ACHN (cell line): Measurements from ENCODE around the gene IST1.
"Not testable (repeated sequence)": the region's sequence is repeated elsewhere in the genome, so short reads cannot be mapped to it uniquely, and the experiment has no call there.

Source experiments
- DNase-seq: peaks from one replicate; pipeline ENCODE4 v3.0.0-alpha.2; 2015
- in situ Hi-C: cut with HindIII; loops from 2 replicates; pipeline ENCODE4 v1.10.0; 2017; ENCODE audit warnings: low sequenced_read_pairs, low pct_ligation_motif_present, low pct_unique_long_range_greater_than_20kb

IST1 gene

DNA sequence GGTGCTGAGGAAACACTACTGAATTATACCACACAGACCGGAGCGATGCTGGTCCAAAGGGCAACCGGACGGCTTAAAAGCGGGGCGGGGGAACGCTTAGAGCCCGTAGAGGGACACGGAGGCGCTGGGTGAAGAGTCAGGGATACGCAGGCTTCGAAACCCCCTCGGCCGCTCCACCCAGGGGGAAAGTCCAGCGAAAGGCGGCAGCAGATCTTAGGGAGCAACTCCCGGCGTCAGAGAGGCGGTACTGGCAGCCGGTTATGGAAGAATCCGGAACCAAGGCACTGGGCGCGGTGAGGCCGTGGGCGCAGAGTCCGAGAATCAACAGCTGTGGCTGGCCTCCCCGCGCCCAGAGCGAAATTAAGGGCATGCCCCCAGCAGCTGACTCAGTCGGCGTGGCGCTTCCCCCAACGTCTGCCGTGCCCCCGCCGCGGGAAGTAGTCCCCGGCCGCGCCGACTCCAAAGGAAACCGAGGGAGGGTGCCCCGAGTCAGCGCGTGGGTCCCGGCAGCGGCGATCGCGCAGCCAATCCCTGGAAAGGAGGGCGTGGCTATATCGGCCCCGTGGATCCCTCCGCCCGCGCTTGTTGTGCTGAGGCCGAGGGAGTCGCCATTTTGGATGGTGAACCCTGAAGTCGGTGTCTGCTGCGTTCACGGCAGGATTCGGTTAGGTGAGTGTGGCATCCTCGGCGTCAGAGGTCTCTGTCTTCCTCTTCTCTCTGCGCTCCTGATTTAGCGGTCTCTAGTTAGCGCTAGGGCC, at the start of gene IST1:
TSS of gene IST1 (plus strand) at position 611 of the 758 bp plus-strand sequence. CDS start 20,110 bp downstream, outside the sequence.
- in situ Hi-C loops, result no loop called here
- DNase-seq, result peak; percentile 100

- peak; percentile 97 for DNase-seq
- in situ Hi-C loops, result no loop called here
These were observed 49.5 kb upstream of the IST1 start, which contains the start of gene ATXN1L for GRCh38 chr16:71845639-71846430. Gene ATXN1L (plus strand): TSS chr16:71845976. CDS start chr16:71849741, 3,765 bp downstream.

DNA sequence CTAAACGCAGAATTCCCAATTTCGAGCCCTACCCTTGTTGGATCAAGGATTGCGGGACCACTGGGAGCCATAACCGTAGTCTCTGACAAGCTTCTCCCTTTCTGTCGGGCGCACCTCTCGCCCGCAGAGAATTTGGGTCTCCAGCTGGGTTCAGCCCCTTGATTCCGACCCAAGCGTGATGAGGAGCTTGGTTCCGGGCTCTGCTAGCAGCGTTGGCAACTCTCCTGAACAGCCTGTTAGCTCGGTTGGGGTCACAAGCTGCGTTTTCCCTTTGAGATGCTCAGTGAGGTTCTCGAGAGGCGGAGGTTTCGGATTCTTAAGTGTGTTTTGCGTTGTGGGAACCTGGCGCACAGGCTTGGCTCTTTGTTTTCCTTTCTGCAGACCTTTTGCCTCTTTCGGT, 48.9 kb upstream of the IST1 start:
- in situ Hi-C loops, result no loop called here
- DNase-seq, result peak; percentile 37

DNA sequence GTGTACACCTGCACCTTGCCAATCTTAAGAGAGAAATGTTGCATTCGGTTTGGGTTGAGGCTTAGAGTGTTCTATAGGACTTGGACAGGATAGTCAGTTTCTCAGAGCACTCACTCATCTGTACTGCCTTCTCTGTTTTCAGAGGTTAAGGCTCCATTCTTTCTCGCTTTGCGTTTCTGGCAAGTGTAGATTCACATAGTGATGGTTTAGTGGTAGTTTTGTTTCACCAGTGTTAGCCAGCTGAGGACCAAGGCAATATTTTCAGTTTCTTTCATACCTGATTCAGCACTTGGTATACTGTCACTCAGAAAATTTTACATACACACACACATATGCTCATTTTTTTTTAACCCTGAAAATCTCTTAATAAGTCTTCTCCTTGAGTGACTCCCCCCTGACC, 48.2 kb upstream of the IST1 start:
- in situ Hi-C loops, result no loop called here
- no peak for DNase-seq

DNA sequence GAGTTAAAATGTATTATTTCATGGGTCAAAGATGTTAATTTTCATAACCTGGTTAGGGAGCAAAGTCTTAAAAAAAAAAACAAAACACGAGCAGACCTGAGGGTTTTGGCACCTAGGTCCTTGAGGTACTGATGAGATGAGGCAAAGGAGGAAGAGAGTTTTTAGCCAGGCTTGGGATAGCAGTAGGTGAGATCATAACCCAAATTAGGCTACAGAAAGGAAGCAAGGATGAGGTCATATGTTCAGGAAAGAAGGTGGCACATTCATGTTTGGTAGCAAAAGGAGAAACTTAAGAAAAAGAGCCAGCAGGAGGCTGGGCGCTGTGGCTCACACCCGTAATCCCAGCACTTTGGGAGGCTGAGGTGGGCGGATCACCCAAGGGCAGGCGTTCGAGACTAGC, 46.7 kb upstream of the IST1 start:
- in situ Hi-C loops, result no loop called here
- no peak for DNase-seq

- no peak for DNase-seq
- in situ Hi-C loops, result no loop called here
These were observed 43.6 kb upstream of the IST1 start for GRCh38 chr16:71851746-71852145.

GRCh38 chr16:71852158-71852557, 43.2 kb upstream of the IST1 start:
- no peak for DNase-seq
- in situ Hi-C loops, result no loop called here

DNA sequence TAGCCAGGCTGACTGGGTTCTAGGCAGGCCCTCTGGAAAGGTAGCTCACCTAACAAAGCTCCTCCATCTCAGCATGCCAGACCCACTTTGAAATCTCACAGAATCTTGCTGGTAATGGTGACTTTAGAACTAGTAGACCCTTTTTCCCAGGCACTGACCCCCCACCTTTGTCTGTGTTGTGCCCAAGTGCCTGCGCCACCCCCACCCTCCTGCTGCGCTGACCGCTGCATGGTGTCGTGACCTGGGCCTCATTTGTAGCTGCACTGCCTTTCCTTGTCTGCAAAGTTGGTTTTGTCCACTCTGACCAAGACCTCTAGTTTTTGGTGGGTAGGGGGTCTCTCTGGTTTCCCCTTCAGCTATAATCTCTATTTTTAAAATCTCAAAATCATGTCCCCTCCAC, 42.8 kb upstream of the IST1 start:
- DNase-seq, result no peak
- in situ Hi-C loops, result no loop called here

DNA sequence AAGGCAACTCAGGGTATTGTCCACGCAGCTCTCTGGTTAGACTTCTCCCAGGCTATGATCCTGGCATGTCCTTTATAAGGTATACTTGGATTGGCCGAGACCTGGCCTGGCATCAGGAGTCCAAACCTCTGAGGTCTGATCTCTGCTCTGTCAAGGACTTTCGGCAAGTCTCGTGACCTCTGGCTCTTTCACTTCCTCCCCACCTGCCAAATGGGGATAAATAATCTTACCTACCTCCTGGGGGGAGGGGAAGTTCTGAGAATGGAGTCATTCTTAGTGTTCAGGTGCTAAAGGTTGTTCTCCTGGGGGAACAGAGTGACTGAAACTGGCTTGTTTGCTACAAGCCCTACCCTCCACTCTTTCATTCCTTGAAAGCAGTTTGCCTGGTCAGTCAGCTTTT, 41.9 kb upstream of the IST1 start:
- no peak for DNase-seq
- in situ Hi-C loops, result no loop called here

- in situ Hi-C loops, result no loop called here
These were observed 40.9 kb upstream of the IST1 start for GRCh38 chr16:71854369-71854948.

DNA sequence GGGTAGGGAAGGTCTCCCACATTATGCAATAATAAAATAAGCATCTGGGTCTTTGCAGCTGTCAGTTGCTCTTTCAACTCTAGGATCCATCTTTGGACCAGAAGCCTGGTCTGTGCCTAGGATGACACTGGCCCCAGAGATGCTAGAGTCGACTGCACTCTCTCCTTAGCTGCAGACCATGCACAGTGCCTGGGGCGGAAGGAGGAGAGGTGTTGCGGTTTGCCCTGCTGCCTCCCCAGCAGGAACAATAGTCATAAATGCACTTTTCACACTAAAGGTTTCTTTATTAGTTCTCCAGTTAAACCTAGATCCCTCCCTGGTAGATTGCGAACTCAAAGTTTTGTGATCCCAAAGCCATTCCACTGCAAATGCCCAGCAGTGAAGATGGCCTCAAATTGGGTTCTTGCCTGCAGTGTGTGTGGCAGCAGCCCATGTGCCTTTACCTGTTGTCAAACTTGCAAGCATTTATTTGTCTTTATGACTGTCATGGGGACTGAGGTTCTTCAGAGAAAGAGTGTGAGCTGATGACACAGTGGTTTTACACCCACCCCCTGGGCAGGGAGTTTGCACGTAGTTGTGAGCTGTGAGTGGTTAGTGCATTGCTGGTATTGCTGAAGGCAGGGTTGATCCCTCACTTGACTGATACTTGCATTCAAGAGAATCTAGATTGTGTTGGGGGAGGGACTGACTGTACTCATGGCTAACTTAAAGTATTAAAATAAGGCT, 39.2 kb upstream of the IST1 start:
- no peak for DNase-seq
- in situ Hi-C loops, result no loop called here

More at GRCh38 chr16:71854369-71854948, 40.9 kb upstream of the IST1 start:
- peak; percentile 83 for DNase-seq

DNA sequence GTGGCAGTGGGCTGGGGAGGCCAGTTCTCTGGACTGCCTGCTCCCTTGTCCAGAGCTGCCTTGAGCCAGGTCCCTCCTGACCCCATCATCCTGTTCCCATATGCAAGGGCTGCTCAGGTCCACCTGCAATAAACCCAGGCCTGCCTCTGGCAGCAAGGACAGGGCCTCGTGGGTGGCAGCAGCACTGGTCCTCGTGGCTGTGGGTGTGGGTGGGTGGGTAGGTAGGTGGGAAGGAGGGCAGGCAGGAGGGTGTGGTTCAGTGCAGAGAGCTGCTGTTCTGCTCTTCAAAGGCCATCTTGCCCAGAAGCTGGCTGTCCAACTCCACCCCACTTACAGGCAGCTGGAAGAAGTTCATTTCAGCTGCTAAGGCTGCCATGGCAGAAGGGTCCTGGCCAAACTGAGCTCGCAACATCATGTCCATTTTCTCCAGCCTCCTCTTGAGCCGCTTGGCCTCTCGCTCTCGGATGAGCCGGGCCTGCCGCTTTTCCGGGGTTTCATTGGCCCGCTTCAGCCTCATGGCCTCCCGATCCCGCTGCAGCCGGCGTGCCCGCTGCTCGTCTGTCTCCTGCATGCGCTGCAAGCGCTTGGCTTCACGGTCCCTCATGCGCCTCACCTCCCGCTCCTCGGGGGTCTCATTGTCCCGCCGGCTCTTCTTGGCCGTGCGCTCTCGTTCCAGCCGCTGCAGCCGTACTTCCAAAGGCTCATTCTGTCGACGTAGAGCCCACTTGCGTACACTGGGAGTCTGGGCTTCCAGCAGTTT, 35.4 kb upstream of the IST1 start:
- in situ Hi-C loops, result no loop called here
- DNase-seq, result no peak

GRCh38 chr16:71863995-71864394, 31.3 kb upstream of the IST1 start:
- in situ Hi-C loops, result no loop called here
- no peak for DNase-seq

DNA sequence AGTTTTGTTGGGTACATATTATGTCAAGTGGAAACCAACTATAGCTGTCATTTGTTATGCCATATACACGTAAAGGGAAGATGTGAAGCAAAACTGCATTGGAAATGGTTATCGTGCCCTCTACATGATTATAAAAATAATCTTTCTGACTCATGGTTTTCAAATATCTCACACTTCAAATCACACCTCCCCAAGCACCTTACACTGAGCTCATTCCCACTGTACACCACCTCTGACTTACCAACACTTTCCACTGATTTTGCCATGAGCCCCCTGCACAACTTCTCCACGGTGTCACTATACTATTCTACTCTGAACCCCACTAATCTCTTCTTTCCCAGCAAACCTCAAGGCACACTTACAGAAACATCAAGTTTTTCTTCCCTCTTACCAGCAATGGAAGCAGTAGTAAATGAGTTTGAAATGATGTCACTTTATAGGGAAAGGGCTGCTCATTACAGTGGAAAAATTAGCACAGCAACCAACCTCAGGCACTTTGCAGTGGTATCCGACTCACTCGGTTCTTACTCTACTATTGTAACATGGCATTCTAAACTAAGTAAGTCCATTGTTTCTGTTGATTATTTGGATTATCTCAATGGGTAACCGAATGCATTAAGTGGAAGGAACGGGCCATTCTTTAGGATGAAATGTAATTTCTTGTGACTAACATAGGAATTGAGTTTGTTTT, 30.0 kb upstream of the IST1 start:
- in situ Hi-C loops, result no loop called here
- no peak for DNase-seq

- DNase-seq, in situ Hi-C loops: not testable (repeated sequence)
These were observed 28.2 kb upstream of the IST1 start for GRCh38 chr16:71867175-71867574.

- DNase-seq, result no peak
- in situ Hi-C loops, result no loop called here
These were observed 27.4 kb upstream of the IST1 start for GRCh38 chr16:71867939-71868338.

GRCh38 chr16:71869089-71869488, 26.2 kb upstream of the IST1 start:
- in situ Hi-C loops, result no loop called here

GRCh38 chr16:71870818-71871217, 24.5 kb upstream of the IST1 start:
- DNase-seq, result no peak
- in situ Hi-C loops, result no loop called here

More at GRCh38 chr16:71869089-71869488, 26.2 kb upstream of the IST1 start:
- no peak for DNase-seq
